Measurements from ENCODE around the gene SLC35A3. TPM values are rescaled to one million over a fixed set of nuclear protein-coding genes. Genes with fewer than 3 reads are reported as not detected.
"Not testable (repeated sequence)": the region's sequence is repeated elsewhere in the genome, so short reads cannot be mapped to it uniquely, and the experiment has no call there.

The SLC35A3 gene
- total and polyA plus RNA-seq, 2 experiments from 2014 or later = 7.7 to 7.8 TPM

GRCh38 chr1:99975529-99975928 is 5.7 kb downstream of the SLC35A3 start:
- Histone ChIP-seq H3K36me3 (peaks cover 8% of the 10 kb centered on the region), H3K27ac (no peak overlapping the region), H3K27me3 (no peaks in the 10 kb centered on the region), H3K4me3 (no peak overlapping the region), H3K9me3 (ENCODE audit: low read depth) (no peaks in the 10 kb centered on the region), H3K4me1 (ENCODE audit: low read depth) (peaks cover 5% of the 10 kb centered on the region)
- TF ChIP-seq CTCF (IDR thresholded peaks at IDR 0.05; ENCODE audit: low read depth, low read length) = no peak
- DNase-seq (ENCODE audit: low read depth in 1 of 2, low spot score in 1 of 2) = no peak

- H3K9me3 ChIP-seq (ENCODE audit: low read depth); H3K4me3 ChIP-seq; H3K27ac ChIP-seq; H3K27me3 ChIP-seq; H3K4me1 ChIP-seq (ENCODE audit: low read depth); H3K36me3 ChIP-seq; DNase-seq (ENCODE audit: low read depth in 1 of 2, low spot score in 1 of 2): not testable (repeated sequence)
Measured at GRCh38 chr1:99977326-99977725, 7.5 kb downstream of the SLC35A3 start.

GRCh38 chr1:99978218-99978617 is 8.4 kb downstream of the SLC35A3 start:
- no peaks in the 10 kb centered on the region for H3K27me3 ChIP-seq
- H3K36me3 ChIP-seq = peaks cover 8% of the 10 kb centered on the region
- no peaks in the 10 kb centered on the region for H3K4me1 ChIP-seq (ENCODE audit: low read depth)
- H3K27ac ChIP-seq = no peak overlapping the region
- no peak for TF ChIP-seq CTCF (IDR thresholded peaks at IDR 0.05; ENCODE audit: low read depth, low read length)
- H3K4me3 ChIP-seq = no peak overlapping the region
- no peaks in the 10 kb centered on the region for H3K9me3 ChIP-seq (ENCODE audit: low read depth)
- no peak for DNase-seq (ENCODE audit: low read depth in 1 of 2, low spot score in 1 of 2)

GRCh38 chr1:99979091-99979490 is 9.3 kb downstream of the SLC35A3 start:
- no peak for DNase-seq (ENCODE audit: low read depth in 1 of 2, low spot score in 1 of 2)

GRCh38 chr1:99980928-99981327 is 11.1 kb downstream of the SLC35A3 start:
- Histone ChIP-seq H3K4me3 (no peak overlapping the region), H3K4me1 (ENCODE audit: low read depth) (no peaks in the 10 kb centered on the region), H3K27ac (no peak overlapping the region), H3K9me3 (ENCODE audit: low read depth) (no peaks in the 10 kb centered on the region), H3K36me3 (no peaks in the 10 kb centered on the region), H3K27me3 (no peaks in the 10 kb centered on the region)
- DNase-seq (ENCODE audit: low read depth in 1 of 2, low spot score in 1 of 2) = no peak
- no peak for TF ChIP-seq CTCF (IDR thresholded peaks at IDR 0.05; ENCODE audit: low read depth, low read length)

More at GRCh38 chr1:99979091-99979490, 9.3 kb downstream of the SLC35A3 start:
- H3K27me3 ChIP-seq = no peaks in the 10 kb centered on the region
- TF ChIP-seq CTCF (IDR thresholded peaks at IDR 0.05; ENCODE audit: low read depth, low read length) = no peak
- no peak overlapping the region for H3K27ac ChIP-seq
- H3K36me3 ChIP-seq = peaks cover 8% of the 10 kb centered on the region
- H3K4me1 ChIP-seq (ENCODE audit: low read depth) = no peaks in the 10 kb centered on the region
- H3K4me3 ChIP-seq = no peak overlapping the region
- H3K9me3 ChIP-seq (ENCODE audit: low read depth) = no peaks in the 10 kb centered on the region

- Histone ChIP-seq H3K4me3 (no peak overlapping the region), H3K36me3 (no peaks in the 10 kb centered on the region)
- no peak for TF ChIP-seq CTCF (IDR thresholded peaks at IDR 0.05; ENCODE audit: low read depth, low read length)
Measured at GRCh38 chr1:99986656-99987225, 16.9 kb downstream of the SLC35A3 start.

More at GRCh38 chr1:99986656-99987225, 16.9 kb downstream of the SLC35A3 start:
- Histone ChIP-seq H3K27me3 (no peaks in the 10 kb centered on the region), H3K27ac (peak overlapping the region; percentile 41), H3K4me1 (ENCODE audit: low read depth) (no peaks in the 10 kb centered on the region), H3K9me3 (ENCODE audit: low read depth) (no peaks in the 10 kb centered on the region)
- peak in 1 of 2 donors; percentile 27 for DNase-seq (ENCODE audit: low read depth in 1 of 2, low spot score in 1 of 2)

Measured in cardiac muscle cell (in vitro differentiated cells and primary cell).